Lung (tissue), 12 donors: ENCODE results near the gene ADAMTSL2. TPM values are rescaled to one million over a fixed set of nuclear protein-coding genes. Genes with fewer than 3 reads are reported as not detected.

Experiments used
- ATAC-seq: fragments of 200-7000 bp; cut with Tn5 transposase; one replicate; pipeline ENCODE4 v1.9.1; 2020; ENCODE audit warnings: moderate number of reproducible peaks; ENCODE audit not compliant: insufficient read depth, low FRiP score
- DNase-seq, 3 donors: peaks; one replicate each; pipeline ENCODE4 v3.0.0-alpha.2; 2013 to 2017
- H3K27ac ChIP-seq, 2 donors: one replicate each; pipeline ENCODE4 v1.5.1; 2013; ENCODE audit warnings: mild to moderate bottlenecking in 2 of 2, moderate library complexity in 2 of 2, control low read depth in 1 of 2, inconsistent platforms in 1 of 2, low read depth in 1 of 2, low read length in 1 of 2
- H3K27me3 ChIP-seq, 3 donors: one replicate each; pipeline ENCODE4 v1.5.1; 2013; ENCODE audit warnings: low read length in 2 of 3; ENCODE audit not compliant: control insufficient read depth in 3 of 3, insufficient read depth in 3 of 3
- H3K36me3 ChIP-seq, 4 donors: one replicate each; pipeline ENCODE4 v1.5.1; 2013; ENCODE audit warnings: low read length in 4 of 4, mild to moderate bottlenecking in 1 of 4, moderate library complexity in 1 of 4; ENCODE audit not compliant: control insufficient read depth in 4 of 4, insufficient read depth in 4 of 4
- H3K4me1 ChIP-seq, 5 donors: one replicate each; pipeline ENCODE4 v1.5.1; 2013; ENCODE audit warnings: low read length in 5 of 5, mild to moderate bottlenecking in 2 of 5, moderate library complexity in 1 of 5; ENCODE audit not compliant: control insufficient read depth in 5 of 5, insufficient read depth in 5 of 5
- H3K4me3 ChIP-seq: one replicate; pipeline ENCODE4 v1.5.1; 2013; ENCODE audit warnings: mild to moderate bottlenecking, control low read depth, moderate library complexity
- H3K9ac ChIP-seq, 2 donors: one replicate each; pipeline ENCODE4 v1.5.1; 2013; ENCODE audit warnings: low read length in 2 of 2, control low read depth in 1 of 2; ENCODE audit not compliant: insufficient read depth in 1 of 2
- H3K9me3 ChIP-seq, 4 donors: one replicate each; pipeline ENCODE4 v1.5.1; 2013; ENCODE audit warnings: low read length in 3 of 4, mild to moderate bottlenecking in 1 of 4, moderate library complexity in 1 of 4; ENCODE audit not compliant: control insufficient read depth in 4 of 4, insufficient read depth in 3 of 4
- WGBS, 2 donors: extraction: QIAGEN DNeasy Blood & Tissue Kit; methylation state at CpG; one replicate each; pipeline ENCODE4 v1.1.7; 2013; 5-methylcytosine and 5-hydroxymethylcytosine counted together
- polyA plus RNA-seq, 2 donors: library from polyadenylated mRNA; stranded (reverse); fragments of 200-250 nt; gene quantifications; one replicate each; pipeline ENCODE4 v1.2.1, GENCODE V29; 2013
- total RNA-seq, 2 donors: library from RNA; depleted of rRNA in 1 of 2; stranded (reverse); fragments of >200 nt in 1 of 2; gene quantifications; one replicate each; pipeline ENCODE4 v1.2.1, GENCODE V29; 2014 to 2021
- TF ChIP-seq, protein P1 (sequence below): IDR thresholded peaks from 2 replicates; pipeline ENCODE4 v1.5.1; 2012; ENCODE audit warnings: mild to moderate bottlenecking; ENCODE audit errors: control extremely low read depth, extremely low read depth
- donor health status: control.
- donor health status: control.
- donor health status: Bipolar disorder and iron deficiency.
- donor health status: healthy.
- donor health status: DM: yes; HTN: yes; CAD: no.

ADAMTSL2 gene
- total and polyA plus RNA-seq, 4 donors = 6.4 to 20.6 (median 10.1) TPM

DNA sequence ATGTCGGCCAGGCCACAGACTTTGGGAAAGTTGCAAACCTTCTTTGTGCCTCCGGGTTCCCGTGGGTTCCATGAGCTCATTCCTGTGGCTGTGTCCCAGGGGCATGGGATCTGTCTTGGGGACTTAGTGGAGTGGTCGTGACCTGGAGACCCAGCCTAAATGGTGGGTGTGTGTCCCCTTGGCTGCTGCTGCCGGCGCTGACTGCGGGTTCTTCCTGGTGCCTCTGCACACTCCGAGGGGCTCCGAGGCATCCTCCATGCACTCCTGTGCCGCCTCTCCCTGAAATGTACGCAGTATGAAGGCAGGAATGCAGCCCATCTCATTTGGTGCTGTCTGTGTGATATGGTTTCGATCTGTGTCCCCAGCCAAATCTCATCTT is 34.6 kb upstream of the ADAMTSL2 start:
- no peak for ATAC-seq
- no peak overlapping the region for H3K4me3 ChIP-seq
- H3K27ac ChIP-seq = peak overlapping the region in 1 of 2 donors; percentile 21
- H3K9ac ChIP-seq = no peak overlapping the region
- TF ChIP-seq, protein P1, sequence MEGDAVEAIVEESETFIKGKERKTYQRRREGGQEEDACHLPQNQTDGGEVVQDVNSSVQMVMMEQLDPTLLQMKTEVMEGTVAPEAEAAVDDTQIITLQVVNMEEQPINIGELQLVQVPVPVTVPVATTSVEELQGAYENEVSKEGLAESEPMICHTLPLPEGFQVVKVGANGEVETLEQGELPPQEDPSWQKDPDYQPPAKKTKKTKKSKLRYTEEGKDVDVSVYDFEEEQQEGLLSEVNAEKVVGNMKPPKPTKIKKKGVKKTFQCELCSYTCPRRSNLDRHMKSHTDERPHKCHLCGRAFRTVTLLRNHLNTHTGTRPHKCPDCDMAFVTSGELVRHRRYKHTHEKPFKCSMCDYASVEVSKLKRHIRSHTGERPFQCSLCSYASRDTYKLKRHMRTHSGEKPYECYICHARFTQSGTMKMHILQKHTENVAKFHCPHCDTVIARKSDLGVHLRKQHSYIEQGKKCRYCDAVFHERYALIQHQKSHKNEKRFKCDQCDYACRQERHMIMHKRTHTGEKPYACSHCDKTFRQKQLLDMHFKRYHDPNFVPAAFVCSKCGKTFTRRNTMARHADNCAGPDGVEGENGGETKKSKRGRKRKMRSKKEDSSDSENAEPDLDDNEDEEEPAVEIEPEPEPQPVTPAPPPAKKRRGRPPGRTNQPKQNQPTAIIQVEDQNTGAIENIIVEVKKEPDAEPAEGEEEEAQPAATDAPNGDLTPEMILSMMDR = no peak
- 80 to 85% methylated on average over 12 of the region's 12 CpGs for WGBS, 2 donors
- peaks cover 0 to 42% (median 26%) of the 10 kb centered on the region in 5 donors for H3K4me1 ChIP-seq
- H3K36me3 ChIP-seq = no peaks in the 10 kb centered on the region
- peaks cover 0 to 9% (median under 1%) of the 10 kb centered on the region in 4 donors for H3K9me3 ChIP-seq
- DNase-seq = no peak
- peaks cover 0 to 5% (median 0%) of the 10 kb centered on the region in 3 donors for H3K27me3 ChIP-seq

DNA sequence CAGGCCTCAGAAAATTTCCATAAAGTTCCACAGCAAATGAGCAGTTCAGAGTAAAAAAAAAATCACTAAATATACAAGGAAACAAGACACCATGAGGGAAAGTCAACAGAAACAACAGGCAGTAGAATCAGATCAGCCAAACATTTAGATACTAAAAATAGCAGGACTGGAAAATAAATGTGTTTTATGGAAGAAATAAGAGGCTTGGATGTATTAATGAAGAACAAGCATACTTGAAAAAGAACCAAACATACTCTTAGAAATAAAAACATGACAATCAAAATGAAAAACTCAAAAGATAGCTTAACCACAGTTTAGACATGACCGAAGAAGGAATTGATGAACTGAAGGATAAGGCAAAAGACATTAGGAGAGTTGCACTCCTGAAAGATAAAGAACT is 32.4 kb upstream of the ADAMTSL2 start:
- Histone ChIP-seq H3K4me3 (no peak overlapping the region), H3K4me1 (peaks cover 0 to 42% (median 16%) of the 10 kb centered on the region in 5 donors), H3K36me3 (no peaks in the 10 kb centered on the region), H3K9me3 (peaks cover 0 to 9% (median under 1%) of the 10 kb centered on the region in 4 donors), H3K27ac (no peak overlapping the region), H3K9ac (no peak overlapping the region), H3K27me3 (peaks cover 0 to 5% (median 0%) of the 10 kb centered on the region in 3 donors)
- TF ChIP-seq, protein P1 = no peak
- ATAC-seq (no peak), DNase-seq (no peak)
- 95 to 96% methylated on average over 1 of the region's 1 CpG for WGBS, 2 donors

DNA sequence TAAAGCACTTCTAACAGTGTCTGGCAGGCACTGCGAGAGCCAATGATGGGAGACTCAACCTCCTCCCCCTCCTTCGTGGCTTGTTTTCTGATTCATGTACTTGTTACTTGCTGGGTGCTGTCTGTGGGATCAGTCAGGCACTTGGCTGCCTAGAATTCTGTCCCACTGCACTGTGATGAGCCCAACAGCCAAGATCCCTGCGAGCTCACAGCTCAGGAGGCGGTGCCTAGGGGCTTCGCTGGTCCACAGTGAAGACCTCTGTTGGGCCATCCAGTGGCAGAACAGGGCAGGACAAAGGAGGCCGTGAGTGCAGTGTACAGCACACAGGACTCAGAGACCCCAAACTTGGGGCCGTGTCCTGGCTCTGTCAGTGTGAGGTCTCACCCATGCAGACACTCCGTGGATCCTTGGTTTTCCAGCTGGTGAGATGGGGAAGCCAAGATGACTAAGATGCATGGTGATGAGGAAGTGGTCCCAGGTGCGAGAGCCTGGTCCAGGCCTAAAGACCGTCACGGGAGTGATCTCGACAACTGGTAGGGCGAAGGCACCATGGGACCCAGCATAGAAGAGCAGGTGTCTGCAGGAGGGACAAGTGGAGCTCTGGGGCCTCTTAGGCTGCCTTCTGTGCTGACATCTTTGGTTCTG is 29.2 kb upstream of the ADAMTSL2 start:
- DNase-seq = no peak
- 86 to 87% methylated on average over 13 of the region's 13 CpGs for WGBS, 2 donors
- peaks cover 0 to 9% (median under 1%) of the 10 kb centered on the region in 4 donors for H3K9me3 ChIP-seq
- no peak overlapping the region for H3K9ac ChIP-seq
- H3K27me3 ChIP-seq = no peaks in the 10 kb centered on the region
- no peaks in the 10 kb centered on the region for H3K36me3 ChIP-seq
- H3K4me1 ChIP-seq = peaks cover 0 to 33% (median 9%) of the 10 kb centered on the region in 5 donors
- H3K4me3 ChIP-seq = no peak overlapping the region
- TF ChIP-seq, protein P1 = no peak
- ATAC-seq = peak; percentile 31
- no peak overlapping the region for H3K27ac ChIP-seq
